ENCODE results near the gene SYCP2L. TPM values are rescaled to one million over a fixed set of nuclear protein-coding genes. Genes with fewer than 3 reads are reported as not detected.
"Not testable (repeated sequence)": the region's sequence is repeated elsewhere in the genome, so short reads cannot be mapped to it uniquely, and the experiment has no call there.

Gene SYCP2L
- total RNA-seq, 1 donor from 2014 or later, result 12.5 TPM

DNA sequence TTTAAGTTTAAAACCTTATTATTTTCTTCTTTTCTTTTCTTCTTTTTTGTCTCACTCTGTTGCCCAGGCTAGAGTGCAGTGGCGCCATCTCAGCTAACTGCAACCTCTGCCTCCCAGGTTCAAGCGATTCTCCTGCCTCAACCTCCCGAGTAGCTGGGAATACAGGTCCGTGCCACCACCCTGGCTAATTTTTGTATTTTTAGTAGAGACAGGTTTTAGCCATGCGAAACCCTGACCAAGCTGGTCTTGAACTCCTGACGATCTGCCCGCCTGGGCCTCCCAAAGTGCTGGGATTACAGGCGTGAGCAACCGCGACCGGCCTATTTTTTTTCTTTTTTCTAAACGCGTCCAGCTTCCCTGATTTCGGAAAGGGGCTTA is 4.6 kb upstream of the SYCP2L start:
- H3K27ac Mint-ChIP-seq; H2AFZ ChIP-seq (replicated peaks); H3K36me3 ChIP-seq; H3K79me2 ChIP-seq (ENCODE audit: low read depth); H3K4me1 ChIP-seq; H3K4me1 Mint-ChIP-seq; H3K9me3 Mint-ChIP-seq; H3K36me3 Mint-ChIP-seq; H3K9me3 ChIP-seq (ENCODE audit: low read depth); H3K27ac ChIP-seq; H3K9ac ChIP-seq; DNase-seq (ENCODE audit: low spot score): not testable (repeated sequence)
- Histone ChIP-seq H4K20me1 (ENCODE audit: low read depth) (peaks cover 19% of the 10 kb centered on the region), H3K4me3 (peak overlapping the region; percentile 40), H3K27me3 (peaks cover 92% of the 10 kb centered on the region), H3K4me2 (peak overlapping the region; percentile 74), H3F3A (ENCODE audit: low read depth) (peaks cover 28% of the 10 kb centered on the region)
- peaks cover 54% of the 10 kb centered on the region for H3K27me3 Mint-ChIP-seq (ENCODE audit: insufficient read depth, low read depth)
- peak overlapping the region; percentile 46 for H3K4me3 Mint-ChIP-seq
- TF ChIP-seq EZH2phosphoT487 (IDR thresholded peaks at IDR 0.05) (peak; percentile 61), EZH2 (IDR thresholded peaks at IDR 0.05) (peak; percentile 67)

DNA sequence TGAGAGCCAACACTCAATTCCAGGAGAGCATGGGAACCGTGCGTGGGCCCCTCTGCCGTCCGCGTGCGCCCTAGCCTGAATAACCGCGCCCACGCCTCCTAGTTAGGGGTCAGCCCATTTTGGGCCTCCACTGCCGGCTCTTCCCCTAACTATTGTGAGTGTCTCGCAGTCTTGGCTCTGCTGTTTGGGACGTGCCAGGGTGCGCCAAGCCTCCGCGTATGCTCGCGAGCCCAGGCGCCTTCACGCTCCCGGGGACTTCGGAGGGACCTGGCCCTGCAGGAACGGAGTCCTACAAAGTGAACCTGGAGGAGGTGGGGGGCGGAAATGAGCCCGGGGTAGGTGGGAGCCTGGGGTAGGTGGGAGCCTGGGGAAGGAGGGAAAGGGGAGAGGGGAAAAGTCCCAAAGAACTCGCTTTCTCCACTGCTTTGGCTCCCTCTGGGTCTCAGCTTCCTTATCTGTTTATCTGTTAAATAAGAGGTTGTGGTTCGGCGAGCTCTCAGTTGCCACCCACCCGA is 4.1 kb upstream of the SYCP2L start:
- TF ChIP-seq, protein P1, sequence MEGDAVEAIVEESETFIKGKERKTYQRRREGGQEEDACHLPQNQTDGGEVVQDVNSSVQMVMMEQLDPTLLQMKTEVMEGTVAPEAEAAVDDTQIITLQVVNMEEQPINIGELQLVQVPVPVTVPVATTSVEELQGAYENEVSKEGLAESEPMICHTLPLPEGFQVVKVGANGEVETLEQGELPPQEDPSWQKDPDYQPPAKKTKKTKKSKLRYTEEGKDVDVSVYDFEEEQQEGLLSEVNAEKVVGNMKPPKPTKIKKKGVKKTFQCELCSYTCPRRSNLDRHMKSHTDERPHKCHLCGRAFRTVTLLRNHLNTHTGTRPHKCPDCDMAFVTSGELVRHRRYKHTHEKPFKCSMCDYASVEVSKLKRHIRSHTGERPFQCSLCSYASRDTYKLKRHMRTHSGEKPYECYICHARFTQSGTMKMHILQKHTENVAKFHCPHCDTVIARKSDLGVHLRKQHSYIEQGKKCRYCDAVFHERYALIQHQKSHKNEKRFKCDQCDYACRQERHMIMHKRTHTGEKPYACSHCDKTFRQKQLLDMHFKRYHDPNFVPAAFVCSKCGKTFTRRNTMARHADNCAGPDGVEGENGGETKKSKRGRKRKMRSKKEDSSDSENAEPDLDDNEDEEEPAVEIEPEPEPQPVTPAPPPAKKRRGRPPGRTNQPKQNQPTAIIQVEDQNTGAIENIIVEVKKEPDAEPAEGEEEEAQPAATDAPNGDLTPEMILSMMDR (IDR thresholded peaks at IDR 0.05), result no peak
- TF ChIP-seq EZH2 (IDR thresholded peaks at IDR 0.05) (no peak), EZH2phosphoT487 (IDR thresholded peaks at IDR 0.05) (peak; percentile 61)
- H3K27ac ChIP-seq, result no peak overlapping the region
- H3K4me1 ChIP-seq, result peaks cover 3% of the 10 kb centered on the region
- H3K4me3 Mint-ChIP-seq, result no peak overlapping the region
- H3K79me2 ChIP-seq (ENCODE audit: low read depth), result no peaks in the 10 kb centered on the region
- H3F3A ChIP-seq (ENCODE audit: low read depth), result peaks cover 33% of the 10 kb centered on the region
- peak overlapping the region; percentile 74 for H3K4me2 ChIP-seq
- peaks cover 56% of the 10 kb centered on the region for H3K27me3 Mint-ChIP-seq (ENCODE audit: insufficient read depth, low read depth)
- H3K27ac Mint-ChIP-seq, result no peak overlapping the region
- H3K36me3 ChIP-seq, result no peaks in the 10 kb centered on the region
- no peaks in the 10 kb centered on the region for H3K9me3 ChIP-seq (ENCODE audit: low read depth)
- peaks cover 19% of the 10 kb centered on the region for H4K20me1 ChIP-seq (ENCODE audit: low read depth)
- H3K4me3 ChIP-seq, result peak overlapping the region; percentile 40
- H2AFZ ChIP-seq (replicated peaks), result no peak overlapping the region
- peaks cover 2% of the 10 kb centered on the region for H3K4me1 Mint-ChIP-seq
- H3K9me3 Mint-ChIP-seq, result peaks cover 3% of the 10 kb centered on the region
- no peaks in the 10 kb centered on the region for H3K36me3 Mint-ChIP-seq
- peaks cover 94% of the 10 kb centered on the region for H3K27me3 ChIP-seq
- DNase-seq (ENCODE audit: low spot score), result peak; percentile 54
- no peak overlapping the region for H3K9ac ChIP-seq

DNA sequence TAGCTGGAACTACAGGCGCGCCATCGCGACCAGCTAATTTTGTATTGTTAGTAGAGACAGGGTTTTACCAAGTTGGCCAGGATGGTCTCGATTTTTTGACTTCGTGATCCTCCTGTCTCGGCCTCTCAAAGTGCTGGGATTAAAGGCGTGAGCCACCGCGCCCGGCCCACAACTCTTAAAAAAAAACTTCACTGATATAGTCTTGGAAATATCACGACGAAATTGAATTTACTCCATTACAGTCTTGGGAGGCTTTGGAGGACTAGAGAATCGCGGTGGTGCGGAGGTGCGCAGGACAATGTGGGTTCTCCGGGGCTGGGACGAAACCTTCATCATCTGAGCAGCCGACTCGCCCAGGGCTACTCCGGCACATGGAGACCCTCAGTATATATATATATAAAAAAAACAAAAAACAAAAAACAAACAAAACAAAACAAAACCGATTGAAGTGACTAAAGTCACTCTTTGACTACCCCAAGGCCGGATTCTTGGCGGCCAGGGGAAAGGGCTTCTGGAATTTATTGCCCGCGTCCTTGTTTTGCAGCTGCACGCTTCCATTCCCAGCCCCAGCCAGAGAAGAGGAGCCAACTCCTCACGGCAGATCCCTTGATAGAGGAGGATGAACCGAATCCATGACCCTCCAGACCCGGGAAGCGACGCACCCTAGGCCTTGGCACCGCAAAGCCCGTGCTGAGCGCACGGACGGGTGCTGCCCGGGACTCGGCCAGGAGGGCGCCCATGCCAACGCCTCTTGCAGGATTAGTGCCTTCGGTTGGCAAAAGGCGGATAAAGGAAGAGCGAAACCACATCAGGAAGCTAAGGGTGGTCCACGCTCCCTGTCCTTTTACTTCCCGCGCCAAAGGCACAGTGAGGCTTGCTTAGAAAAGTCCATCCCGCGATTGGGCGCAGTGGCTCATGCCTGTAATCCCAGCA is 3.3 kb upstream of the SYCP2L start:
- Histone ChIP-seq H2AFZ (replicated peaks) (no peak overlapping the region), H3F3A (ENCODE audit: low read depth) (peaks cover 34% of the 10 kb centered on the region)
- DNase-seq (ENCODE audit: low spot score), result peak; percentile 49

More for the DNA sequence above, 3.3 kb upstream of the SYCP2L start:
- Mint-ChIP-seq H3K36me3 (no peaks in the 10 kb centered on the region), H3K4me3 (no peak overlapping the region), H3K9me3 (peaks cover 3% of the 10 kb centered on the region), H3K27me3 (ENCODE audit: insufficient read depth, low read depth) (peaks cover 57% of the 10 kb centered on the region), H3K27ac (no peak overlapping the region), H3K4me1 (peaks cover 4% of the 10 kb centered on the region)
- Histone ChIP-seq H3K79me2 (ENCODE audit: low read depth) (no peaks in the 10 kb centered on the region), H3K4me1 (peaks cover 3% of the 10 kb centered on the region), H3K4me2 (peak overlapping the region; percentile 74), H4K20me1 (ENCODE audit: low read depth) (peaks cover 19% of the 10 kb centered on the region), H3K9ac (no peak overlapping the region), H3K36me3 (no peaks in the 10 kb centered on the region), H3K9me3 (ENCODE audit: low read depth) (no peaks in the 10 kb centered on the region), H3K27ac (no peak overlapping the region), H3K27me3 (peaks cover 87% of the 10 kb centered on the region), H3K4me3 (peak overlapping the region; percentile 25)
- TF ChIP-seq, protein P1 (IDR thresholded peaks at IDR 0.05), result no peak
- TF ChIP-seq EZH2 (IDR thresholded peaks at IDR 0.05), result peak; percentile 94
- TF ChIP-seq EZH2phosphoT487 (IDR thresholded peaks at IDR 0.05), result peak; percentile 88

Data from neural progenitor cell (in vitro differentiated cells).